MM.1S (cell line): Measurements from ENCODE around the gene ZNF608.

Experiments used
- DNase-seq: peaks from one replicate; pipeline ENCODE4 v3.0.0-alpha.2; 2015
- H2AFZ ChIP-seq: fragments of 300-600 bp; sonication (generic); 2 replicates; pipeline ENCODE4 v1.6.0; 2016; ENCODE audit warnings: antibody characterized with exemption, low read length
- H3F3A ChIP-seq: fragments of 300-600 bp; sonication (generic); 2 replicates; pipeline ENCODE4 v1.6.1; 2016; ENCODE audit warnings: mild to moderate bottlenecking, antibody characterized with exemption, low read length, moderate library complexity, mixed read lengths; ENCODE audit not compliant: insufficient read depth
- H3K27ac ChIP-seq: fragments of 300-600 bp; sonication (generic); 2 replicates; pipeline ENCODE4 v1.5.1; 2016; ENCODE audit warnings: mild to moderate bottlenecking, low read length
- H3K27me3 ChIP-seq: fragments of 300-600 bp; sonication (generic); replicated peaks from 2 replicates; pipeline ENCODE4 v1.6.0; 2016; ENCODE audit warnings: low read length; ENCODE audit not compliant: insufficient read depth
- H3K36me3 ChIP-seq: fragments of 300-600 bp; sonication (generic); replicated peaks from 2 replicates; pipeline ENCODE4 v1.6.1; 2016; ENCODE audit warnings: mild to moderate bottlenecking, low read length, mixed read lengths; ENCODE audit not compliant: insufficient read depth
- H3K4me1 ChIP-seq: fragments of 300-600 bp; sonication (generic); 2 replicates; pipeline ENCODE4 v1.6.1; 2016; ENCODE audit warnings: low read length, mixed read lengths
- H3K4me2 ChIP-seq: fragments of 300-600 bp; sonication (generic); 2 replicates; pipeline ENCODE4 v1.6.0; 2016; ENCODE audit warnings: low read depth, low read length
- H3K4me3 ChIP-seq: fragments of 300-600 bp; sonication (generic); 2 replicates; pipeline ENCODE4 v1.5.1; 2016; ENCODE audit warnings: low read length, mixed read lengths
- H3K79me2 ChIP-seq: fragments of 300-600 bp; sonication (generic); 2 replicates; pipeline ENCODE4 v1.6.1; 2016; ENCODE audit warnings: mixed run types, low read length, mixed read lengths
- H3K9ac ChIP-seq: fragments of 300-600 bp; sonication (generic); 2 replicates; pipeline ENCODE4 v1.6.1; 2016; ENCODE audit warnings: low read length, mixed read lengths
- H3K9me2 ChIP-seq: fragments of 300-600 bp; sonication (generic); replicated peaks from 2 replicates; pipeline ENCODE4 v1.6.1; 2016; ENCODE audit warnings: mild to moderate bottlenecking, low read length, mixed read lengths; ENCODE audit not compliant: insufficient read depth
- H3K9me3 ChIP-seq: fragments of 300-600 bp; sonication (generic); replicated peaks from 2 replicates; pipeline ENCODE4 v1.6.1; 2016; ENCODE audit warnings: mild to moderate bottlenecking, low read length, mixed read lengths; ENCODE audit not compliant: insufficient read depth
- H4K20me1 ChIP-seq: fragments of 300-600 bp; sonication (generic); 2 replicates; pipeline ENCODE4 v1.6.1; 2016; ENCODE audit warnings: mild to moderate bottlenecking, low read length, moderate library complexity, mixed read lengths; ENCODE audit not compliant: insufficient read depth
- EZH2 ChIP-seq: fragments of 300-600 bp; sonication (generic); optimal IDR thresholded peaks from 2 replicates; pipeline ENCODE3; 2017; ENCODE audit warnings: low read depth, mild to moderate bottlenecking, antibody characterized with exemption, low read length, mixed read lengths
- EZH2phosphoT487 ChIP-seq: fragments of 300-600 bp; sonication (generic); IDR thresholded peaks from 2 replicates; pipeline ENCODE4 v1.6.1; 2018; ENCODE audit warnings: antibody characterized with exemption, low read length
- TF ChIP-seq, protein P1 (sequence below): fragments of 300-600 bp; sonication (generic); IDR thresholded peaks from 2 replicates; pipeline ENCODE4 v1.5.1; 2016; ENCODE audit warnings: antibody characterized with exemption, low read length, mixed read lengths

The ZNF608 gene

GRCh38 chr5:124745928-124746915 is at the start of gene ZNF608:
Gene ZNF608, minus strand, starts transcription at chr5:124746639. Its CDS starts 1,650 bp downstream, at chr5:124744989.
- peak within 1 kb of the TSS; percentile 78 for H3K4me3 ChIP-seq
- no peaks in the 10 kb centered on the region for H4K20me1 ChIP-seq
- H3K9ac ChIP-seq, result peak within 1 kb of the TSS; percentile 85
- TF ChIP-seq, protein P1, sequence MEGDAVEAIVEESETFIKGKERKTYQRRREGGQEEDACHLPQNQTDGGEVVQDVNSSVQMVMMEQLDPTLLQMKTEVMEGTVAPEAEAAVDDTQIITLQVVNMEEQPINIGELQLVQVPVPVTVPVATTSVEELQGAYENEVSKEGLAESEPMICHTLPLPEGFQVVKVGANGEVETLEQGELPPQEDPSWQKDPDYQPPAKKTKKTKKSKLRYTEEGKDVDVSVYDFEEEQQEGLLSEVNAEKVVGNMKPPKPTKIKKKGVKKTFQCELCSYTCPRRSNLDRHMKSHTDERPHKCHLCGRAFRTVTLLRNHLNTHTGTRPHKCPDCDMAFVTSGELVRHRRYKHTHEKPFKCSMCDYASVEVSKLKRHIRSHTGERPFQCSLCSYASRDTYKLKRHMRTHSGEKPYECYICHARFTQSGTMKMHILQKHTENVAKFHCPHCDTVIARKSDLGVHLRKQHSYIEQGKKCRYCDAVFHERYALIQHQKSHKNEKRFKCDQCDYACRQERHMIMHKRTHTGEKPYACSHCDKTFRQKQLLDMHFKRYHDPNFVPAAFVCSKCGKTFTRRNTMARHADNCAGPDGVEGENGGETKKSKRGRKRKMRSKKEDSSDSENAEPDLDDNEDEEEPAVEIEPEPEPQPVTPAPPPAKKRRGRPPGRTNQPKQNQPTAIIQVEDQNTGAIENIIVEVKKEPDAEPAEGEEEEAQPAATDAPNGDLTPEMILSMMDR, result no peak
- TF ChIP-seq EZH2phosphoT487, result no peak
- TF ChIP-seq EZH2, result no peak
- no peaks in the 10 kb centered on the region for H3K36me3 ChIP-seq
- H3K4me2 ChIP-seq, result peak within 1 kb of the TSS; percentile 74
- H3K9me3 ChIP-seq, result no peaks in the 10 kb centered on the region
- H3K9me2 ChIP-seq, result no peaks in the 10 kb centered on the region
- H3K4me1 ChIP-seq, result no peaks in the 10 kb centered on the region
- DNase-seq, result no peak
- peak within 1 kb of the TSS; percentile 86 for H2AFZ ChIP-seq
- H3K27me3 ChIP-seq, result no peaks in the 10 kb centered on the region
- peak within 1 kb of the TSS; percentile 77; the same call in 1 of the 2 replicates for H3K27ac ChIP-seq
- H3F3A ChIP-seq, result 0 out of 2 replicates have a peak, but pooled peaks cover 10% of the 10 kb centered on the region
- H3K79me2 ChIP-seq, result no peaks in the 10 kb centered on the region

DNA sequence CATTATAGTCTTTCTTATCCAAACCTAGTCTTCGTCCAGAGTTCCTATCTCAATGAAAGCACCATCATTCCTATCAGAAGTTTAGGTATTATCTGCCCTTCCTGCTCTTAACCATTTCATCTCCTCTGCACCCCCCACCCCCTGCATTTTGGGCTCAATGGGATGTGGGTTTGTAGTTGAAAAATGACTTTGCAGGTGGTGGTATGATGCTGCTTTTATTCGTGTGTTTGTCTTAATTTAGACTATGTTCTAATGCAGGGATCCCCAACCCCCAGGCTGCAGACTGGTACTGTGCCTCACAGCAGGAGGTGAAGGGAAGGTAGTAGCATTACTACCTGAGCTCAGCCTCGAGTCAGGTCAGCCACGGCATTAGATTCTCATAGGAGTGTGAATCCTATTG is 49.4 kb upstream of the ZNF608 start:
- Histone ChIP-seq H2AFZ (no peak overlapping the region), H3K9me2 (no peaks in the 10 kb centered on the region), H4K20me1 (no peaks in the 10 kb centered on the region)

DNA sequence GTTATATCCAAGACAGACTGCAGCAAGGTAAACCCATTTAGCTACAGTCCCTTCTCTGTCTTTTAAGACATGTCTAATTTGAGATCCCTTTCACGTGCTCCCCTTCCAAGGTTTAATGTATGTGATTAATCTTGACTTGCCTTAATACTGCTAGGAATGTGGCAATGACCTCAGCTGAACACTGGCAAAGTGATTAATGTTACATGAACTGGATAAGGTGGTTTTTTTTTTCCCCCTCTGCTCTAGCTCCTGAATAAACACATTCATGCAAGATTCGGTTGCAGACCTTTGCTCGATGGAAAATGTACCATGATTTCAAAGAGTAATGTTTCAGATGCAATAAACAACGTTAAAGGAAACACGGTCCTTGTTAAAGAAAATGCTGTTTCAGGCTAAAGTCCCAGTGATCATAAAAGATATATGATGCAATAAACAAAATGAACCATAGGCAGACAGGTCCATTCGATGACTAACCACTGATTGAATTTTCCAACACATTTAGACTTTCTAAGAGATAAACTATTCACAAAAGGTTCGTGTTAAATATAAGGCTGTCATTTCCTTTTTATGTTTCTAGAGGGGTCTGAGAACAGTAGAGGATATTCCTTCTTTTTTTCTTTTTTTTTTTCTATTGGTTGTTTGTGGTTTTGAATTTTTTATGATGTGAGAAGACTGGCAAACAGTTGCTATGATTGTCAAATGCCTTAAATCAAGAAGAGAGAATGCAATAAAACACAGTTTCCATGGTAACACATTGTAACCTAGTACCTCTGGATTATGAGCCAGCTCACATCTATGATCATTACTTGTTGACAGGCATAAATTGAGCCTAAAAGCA is 44.7 kb upstream of the ZNF608 start:
- H3K9ac ChIP-seq, result no peak overlapping the region
- no peak overlapping the region for H2AFZ ChIP-seq
- H3F3A ChIP-seq, result no peaks in the 10 kb centered on the region
- H3K27ac ChIP-seq, result no peak overlapping the region
- no peaks in the 10 kb centered on the region for H3K27me3 ChIP-seq
- no peak for TF ChIP-seq EZH2phosphoT487
- TF ChIP-seq EZH2, result no peak
- TF ChIP-seq, protein P1, result no peak
- DNase-seq, result no peak
- no peaks in the 10 kb centered on the region for H4K20me1 ChIP-seq
- H3K4me3 ChIP-seq, result no peak overlapping the region
- H3K9me3 ChIP-seq, result no peaks in the 10 kb centered on the region
- H3K79me2 ChIP-seq, result no peaks in the 10 kb centered on the region
- H3K4me2 ChIP-seq, result no peak overlapping the region
- no peaks in the 10 kb centered on the region for H3K36me3 ChIP-seq
- H3K4me1 ChIP-seq, result no peaks in the 10 kb centered on the region
- H3K9me2 ChIP-seq, result no peaks in the 10 kb centered on the region

More for the DNA sequence above, 49.4 kb upstream of the ZNF608 start:
- TF ChIP-seq EZH2phosphoT487, result no peak
- TF ChIP-seq, protein P1, result no peak
- TF ChIP-seq EZH2, result no peak
- no peaks in the 10 kb centered on the region for H3K9me3 ChIP-seq
- no peak overlapping the region for H3K27ac ChIP-seq
- H3F3A ChIP-seq, result no peaks in the 10 kb centered on the region
- H3K4me2 ChIP-seq, result no peak overlapping the region
- no peaks in the 10 kb centered on the region for H3K4me1 ChIP-seq
- H3K36me3 ChIP-seq, result no peaks in the 10 kb centered on the region
- no peaks in the 10 kb centered on the region for H3K27me3 ChIP-seq
- H3K4me3 ChIP-seq, result no peak overlapping the region
- H3K79me2 ChIP-seq, result no peaks in the 10 kb centered on the region
- DNase-seq, result no peak
- no peak overlapping the region for H3K9ac ChIP-seq
